Germinal center (tissue), 1 donor: Measurements from ENCODE around the gene AKAP13.
A peak's percentile ranks its signal among the peaks of the same experiment; 100 is the strongest.
"Not testable (repeated sequence)": the region's sequence is repeated elsewhere in the genome, so short reads cannot be mapped to it uniquely, and the experiment has no call there.

Experiments used
- DNase-seq: peaks from one replicate; pipeline ENCODE4 v3.0.0; 2012; ENCODE audit warnings: mixed read lengths, low spot score

AKAP13 gene

GRCh38 chr15:85534031-85534430 is 153.6 kb downstream of the AKAP13 start:
- DNase-seq = peak; percentile 46

- DNase-seq = not testable (repeated sequence)
These were observed 155.3 kb downstream of the AKAP13 start for GRCh38 chr15:85535533-85536330.

- DNase-seq = no peak
These were observed 155.9 kb downstream of the AKAP13 start for GRCh38 chr15:85536341-85536740.

GRCh38 chr15:85539491-85539890 is 159.1 kb downstream of the AKAP13 start:
- DNase-seq = no peak

- no peak for DNase-seq
These were observed 159.8 kb downstream of the AKAP13 start for GRCh38 chr15:85540085-85540797.

- no peak for DNase-seq
These were observed 161.3 kb downstream of the AKAP13 start for GRCh38 chr15:85541744-85542143.

GRCh38 chr15:85542488-85542887 is 162.1 kb downstream of the AKAP13 start:
- DNase-seq = no peak

GRCh38 chr15:85542895-85543331 is 162.5 kb downstream of the AKAP13 start:
- DNase-seq = no peak

GRCh38 chr15:85543741-85544155 is 163.3 kb downstream of the AKAP13 start:
- no peak for DNase-seq

- no peak for DNase-seq
These were observed 164.8 kb downstream of the AKAP13 start for GRCh38 chr15:85545185-85545584.

- DNase-seq = no peak
These were observed 165.3 kb downstream of the AKAP13 start for GRCh38 chr15:85545752-85546151.

- no peak for DNase-seq
These were observed 167.0 kb downstream of the AKAP13 start for GRCh38 chr15:85547386-85547785.

GRCh38 chr15:85550283-85550682 is 169.9 kb downstream of the AKAP13 start:
- no peak for DNase-seq

- no peak for DNase-seq
These were observed 170.9 kb downstream of the AKAP13 start for GRCh38 chr15:85551221-85551832.

- DNase-seq = no peak
These were observed 174.6 kb downstream of the AKAP13 start for GRCh38 chr15:85554852-85555521.

GRCh38 chr15:85555875-85556617 is 175.6 kb downstream of the AKAP13 start:
- DNase-seq = no peak

GRCh38 chr15:85556618-85556895 is 176.2 kb downstream of the AKAP13 start:
- DNase-seq = no peak

- no peak for DNase-seq
These were observed 177.0 kb downstream of the AKAP13 start for GRCh38 chr15:85557385-85557784.

- DNase-seq = no peak
These were observed 178.4 kb downstream of the AKAP13 start for GRCh38 chr15:85558848-85559247.

GRCh38 chr15:85559530-85559929 is 179.1 kb downstream of the AKAP13 start:
- no peak for DNase-seq

GRCh38 chr15:85562824-85563223 is 182.4 kb downstream of the AKAP13 start:
- no peak for DNase-seq

GRCh38 chr15:85563328-85563727 is 182.9 kb downstream of the AKAP13 start:
- DNase-seq = no peak
